SJCRH30 (cell line): ENCODE measurements around the gene PKIG. TPM values are rescaled to one million over a fixed set of nuclear protein-coding genes. Genes with fewer than 3 reads are reported as not detected.
"Not testable (repeated sequence)": the region's sequence is repeated elsewhere in the genome, so short reads cannot be mapped to it uniquely, and the experiment has no call there.

Experiments
- DNase-seq, 2 experiments: peaks; one replicate each; pipeline ENCODE4 v3.0.0-alpha.2; 2015 to 2020
- H3K27ac ChIP-seq: fragments of 250-450 bp; sonication (Bioruptor Pico); 2 replicates; pipeline ENCODE4 v1.5.1; 2020; ENCODE audit warnings: mild to moderate bottlenecking, moderate library complexity
- H3K27me3 ChIP-seq: fragments of 250-450 bp; sonication (Bioruptor Pico); 2 replicates; pipeline ENCODE4 v1.5.1; 2020; ENCODE audit warnings: mild to moderate bottlenecking, moderate library complexity
- H3K36me3 ChIP-seq: fragments of 250-450 bp; sonication (Bioruptor Pico); 2 replicates; pipeline ENCODE4 v1.5.1; 2020; ENCODE audit warnings: mild to moderate bottlenecking, moderate library complexity
- H3K4me1 ChIP-seq: fragments of 250-450 bp; sonication (Bioruptor Pico); 2 replicates; pipeline ENCODE4 v1.5.1; 2020; ENCODE audit warnings: mild to moderate bottlenecking, moderate library complexity
- H3K4me3 ChIP-seq: fragments of 250-450 bp; sonication (Bioruptor Pico); 2 replicates; pipeline ENCODE4 v1.5.1; 2020; ENCODE audit warnings: mild to moderate bottlenecking, moderate library complexity
- H3K9me3 ChIP-seq: fragments of 250-450 bp; sonication (Bioruptor Pico); replicated peaks from 2 replicates; pipeline ENCODE4 v1.5.1; 2020; ENCODE audit warnings: mild to moderate bottlenecking, moderate library complexity
- total RNA-seq: library from RNA; depleted of rRNA; stranded (reverse); fragments of >200 nt; shearing (Covaris generic); gene quantifications from 2 replicates; pipeline ENCODE4 v1.2.3, GENCODE V29; 2014

PKIG gene
- total RNA-seq, 1 experiment from 2014 or later: 10.1 TPM

- no peak overlapping the region for H3K27ac ChIP-seq
- no peaks in the 10 kb centered on the region for H3K9me3 ChIP-seq
- no peak overlapping the region for H3K4me3 ChIP-seq
- no peaks in the 10 kb centered on the region for H3K36me3 ChIP-seq
- no peak for DNase-seq
- no peaks in the 10 kb centered on the region for H3K4me1 ChIP-seq
- no peaks in the 10 kb centered on the region; the same call in 1 of the 2 replicates for H3K27me3 ChIP-seq
Measured at GRCh38 chr20:44559302-44559701, 23.1 kb upstream of the PKIG start.

- H3K9me3 ChIP-seq: no peaks in the 10 kb centered on the region
- H3K27ac ChIP-seq: no peak overlapping the region
- H3K27me3 ChIP-seq: no peaks in the 10 kb centered on the region; the same call in 1 of the 2 replicates
- DNase-seq: no peak
- no peaks in the 10 kb centered on the region for H3K4me1 ChIP-seq
- H3K4me3 ChIP-seq: no peak overlapping the region
- H3K36me3 ChIP-seq: no peaks in the 10 kb centered on the region
Measured at GRCh38 chr20:44560229-44560628, 22.1 kb upstream of the PKIG start.

GRCh38 chr20:44560818-44561217 is 21.6 kb upstream of the PKIG start:
- DNase-seq, H3K27ac ChIP-seq, H3K36me3 ChIP-seq, H3K4me1 ChIP-seq, H3K4me3 ChIP-seq, H3K27me3 ChIP-seq, H3K9me3 ChIP-seq: not testable (repeated sequence)

GRCh38 chr20:44561876-44562275 is 20.5 kb upstream of the PKIG start:
- H3K4me1 ChIP-seq: no peaks in the 10 kb centered on the region
- no peak overlapping the region for H3K4me3 ChIP-seq
- peaks cover 3% of the 10 kb centered on the region; the same call in 1 of the 2 replicates for H3K27me3 ChIP-seq
- DNase-seq: no peak
- H3K9me3 ChIP-seq: no peaks in the 10 kb centered on the region
- no peaks in the 10 kb centered on the region for H3K36me3 ChIP-seq
- no peak overlapping the region for H3K27ac ChIP-seq

- Histone ChIP-seq H3K36me3 (no peaks in the 10 kb centered on the region), H3K27me3 (peaks cover 10% of the 10 kb centered on the region; the same call in 1 of the 2 replicates), H3K4me1 (no peaks in the 10 kb centered on the region), H3K4me3 (no peak overlapping the region), H3K9me3 (no peaks in the 10 kb centered on the region), H3K27ac (no peak overlapping the region)
- no peak for DNase-seq
Measured at GRCh38 chr20:44566018-44566417, 16.4 kb upstream of the PKIG start.

GRCh38 chr20:44566811-44567210 is 15.6 kb upstream of the PKIG start:
- DNase-seq: no peak
- Histone ChIP-seq H3K27me3 (peaks cover 10% of the 10 kb centered on the region; the same call in 1 of the 2 replicates), H3K27ac (no peak overlapping the region), H3K36me3 (no peaks in the 10 kb centered on the region), H3K9me3 (no peaks in the 10 kb centered on the region), H3K4me3 (no peak overlapping the region), H3K4me1 (no peaks in the 10 kb centered on the region)

- no peak for DNase-seq
- peaks cover 10% of the 10 kb centered on the region; the same call in 1 of the 2 replicates for H3K27me3 ChIP-seq
- H3K27ac ChIP-seq: no peak overlapping the region
- H3K9me3 ChIP-seq: no peaks in the 10 kb centered on the region
- no peaks in the 10 kb centered on the region for H3K36me3 ChIP-seq
- no peaks in the 10 kb centered on the region; the same call in 1 of the 2 replicates for H3K4me1 ChIP-seq
- H3K4me3 ChIP-seq: no peak overlapping the region
Measured at GRCh38 chr20:44570367-44570766, 12.0 kb upstream of the PKIG start.

- no peak overlapping the region for H3K4me3 ChIP-seq
- peaks cover 7% of the 10 kb centered on the region; the same call in 1 of the 2 replicates for H3K27me3 ChIP-seq
- H3K36me3 ChIP-seq: no peaks in the 10 kb centered on the region
- no peaks in the 10 kb centered on the region for H3K9me3 ChIP-seq
- H3K27ac ChIP-seq: no peak overlapping the region
- no peak for DNase-seq
- peaks cover 3% of the 10 kb centered on the region for H3K4me1 ChIP-seq
Measured at GRCh38 chr20:44571362-44571988, 10.9 kb upstream of the PKIG start.

- no peak for DNase-seq
- no peaks in the 10 kb centered on the region for H3K9me3 ChIP-seq
- H3K27me3 ChIP-seq: no peaks in the 10 kb centered on the region
- H3K4me3 ChIP-seq: no peak overlapping the region
- no peak overlapping the region for H3K27ac ChIP-seq
- no peaks in the 10 kb centered on the region for H3K36me3 ChIP-seq
- peaks cover 7% of the 10 kb centered on the region for H3K4me1 ChIP-seq
Measured at GRCh38 chr20:44572551-44573500, 9.6 kb upstream of the PKIG start.

- DNase-seq: no peak
- Histone ChIP-seq H3K36me3 (no peaks in the 10 kb centered on the region), H3K9me3 (no peaks in the 10 kb centered on the region), H3K27me3 (no peaks in the 10 kb centered on the region), H3K4me1 (peaks cover 7% of the 10 kb centered on the region), H3K4me3 (no peak overlapping the region), H3K27ac (no peak overlapping the region)
Measured at GRCh38 chr20:44573501-44573869, 8.9 kb upstream of the PKIG start.

GRCh38 chr20:44574372-44574771 is 8.0 kb upstream of the PKIG start:
- Histone ChIP-seq H3K4me1 (peaks cover 7% of the 10 kb centered on the region), H3K27ac (no peak overlapping the region), H3K9me3 (no peaks in the 10 kb centered on the region), H3K27me3 (no peaks in the 10 kb centered on the region; the same call in 1 of the 2 replicates), H3K36me3 (no peaks in the 10 kb centered on the region), H3K4me3 (no peak overlapping the region)
- DNase-seq: no peak

- Histone ChIP-seq H3K4me3 (no peak overlapping the region), H3K27ac (no peak overlapping the region), H3K4me1 (peaks cover 8% of the 10 kb centered on the region), H3K27me3 (no peaks in the 10 kb centered on the region; the same call in 1 of the 2 replicates), H3K36me3 (no peaks in the 10 kb centered on the region), H3K9me3 (no peaks in the 10 kb centered on the region)
- peak in 1 of 2 experiments; percentile 45 for DNase-seq
Measured at GRCh38 chr20:44576297-44576696, 6.1 kb upstream of the PKIG start.

- Histone ChIP-seq H3K27ac (no peak overlapping the region), H3K36me3 (no peaks in the 10 kb centered on the region), H3K9me3 (no peaks in the 10 kb centered on the region), H3K4me1 (peaks cover 22% of the 10 kb centered on the region), H3K4me3 (no peak overlapping the region), H3K27me3 (no peaks in the 10 kb centered on the region; the same call in 1 of the 2 replicates)
- DNase-seq: no peak
Measured at GRCh38 chr20:44579313-44580081, 2.9 kb upstream of the PKIG start.

- Histone ChIP-seq H3K4me1 (peaks cover 22% of the 10 kb centered on the region), H3K27ac (no peak overlapping the region), H3K27me3 (no peaks in the 10 kb centered on the region; the same call in 1 of the 2 replicates), H3K36me3 (no peaks in the 10 kb centered on the region), H3K9me3 (no peaks in the 10 kb centered on the region), H3K4me3 (no peak overlapping the region)
- DNase-seq: no peak
Measured at GRCh38 chr20:44580581-44581268, 1.7 kb upstream of the PKIG start.
